BE2C (cell line): ENCODE data around the gene CERK. TPM values are rescaled to one million over a fixed set of nuclear protein-coding genes. Genes with fewer than 3 reads are reported as not detected.
A peak's percentile ranks its signal among the peaks of the same experiment; 100 is the strongest.
"Not testable (repeated sequence)": the region's sequence is repeated elsewhere in the genome, so short reads cannot be mapped to it uniquely, and the experiment has no call there.

Experiments
- DNase-seq: peaks from one replicate; pipeline ENCODE4 v3.0.0-alpha.2; 2020
- H3K27me3 ChIP-seq: fragments of 250-450 bp; sonication (Bioruptor Pico); 2 replicates; pipeline ENCODE4 v1.5.1; 2020; ENCODE audit warnings: mild to moderate bottlenecking
- H3K36me3 ChIP-seq: fragments of 250-450 bp; sonication (Bioruptor Pico); 2 replicates; pipeline ENCODE4 v1.5.1; 2020; ENCODE audit warnings: mild to moderate bottlenecking
- H3K4me1 ChIP-seq: fragments of 250-450 bp; sonication (Bioruptor Pico); 2 replicates; pipeline ENCODE4 v1.5.1; 2020
- H3K4me3 ChIP-seq: 2 replicates; pipeline ENCODE4 v1.5.1; 2011; ENCODE audit warnings: low read depth, low read length
- H3K9me3 ChIP-seq: fragments of 250-450 bp; sonication (Bioruptor Pico); 2 replicates; pipeline ENCODE4 v1.5.1; 2020
- CTCF ChIP-seq: IDR thresholded peaks from 2 replicates; pipeline ENCODE4 v1.5.1; 2012; ENCODE audit warnings: mild to moderate bottlenecking, low read depth, low read length
- polyA plus RNA-seq: library from polyadenylated mRNA; unstranded; fragments of >200 nt; gene quantifications from one replicate; pipeline ENCODE4 v1.2.1, GENCODE V29; 2012; ENCODE audit warnings: low read depth, missing spikeins; ENCODE audit not compliant: insufficient read length, insufficient read depth

The CERK gene
- polyA plus RNA-seq = 82.7 TPM

- Histone ChIP-seq H3K4me1 (peaks cover 20% of the 10 kb centered on the region), H3K4me3 (peak within 1 kb of the TSS; percentile 93), H3K9me3 (no peaks in the 10 kb centered on the region), H3K27me3 (no peaks in the 10 kb centered on the region), H3K36me3 (no peaks in the 10 kb centered on the region)
- no peak for TF ChIP-seq CTCF
- peak; percentile 91 for DNase-seq
Measured at GRCh38 chr22:46737976-46738646, at the start of gene CERK. CERK (minus strand) TSS chr22:46738252; CDS start chr22:46738148, 104 bp downstream.

GRCh38 chr22:46783721-46784120 lies 45.7 kb upstream of the CERK start:
- H3K36me3 ChIP-seq = no peaks in the 10 kb centered on the region
- no peaks in the 10 kb centered on the region for H3K27me3 ChIP-seq
- no peak for DNase-seq

GRCh38 chr22:46782200-46782599 lies 44.1 kb upstream of the CERK start:
- H3K27me3 ChIP-seq, H3K4me1 ChIP-seq, DNase-seq, H3K36me3 ChIP-seq, H3K9me3 ChIP-seq, H3K4me3 ChIP-seq: not testable (repeated sequence)

More at GRCh38 chr22:46783721-46784120, 45.7 kb upstream of the CERK start:
- no peaks in the 10 kb centered on the region for H3K9me3 ChIP-seq
- TF ChIP-seq CTCF = no peak
- H3K4me3 ChIP-seq = no peak overlapping the region
- no peaks in the 10 kb centered on the region for H3K4me1 ChIP-seq

- Histone ChIP-seq H3K4me3 (no peak overlapping the region), H3K9me3 (no peaks in the 10 kb centered on the region), H3K27me3 (no peaks in the 10 kb centered on the region), H3K36me3 (no peaks in the 10 kb centered on the region), H3K4me1 (peaks cover 7% of the 10 kb centered on the region)
- no peak for TF ChIP-seq CTCF
- DNase-seq = no peak
Measured at GRCh38 chr22:46781291-46781690, 43.2 kb upstream of the CERK start.

- no peak overlapping the region for H3K4me3 ChIP-seq
Measured at GRCh38 chr22:46780453-46780852, 42.4 kb upstream of the CERK start.

GRCh38 chr22:46779651-46780050 lies 41.6 kb upstream of the CERK start:
- H3K27me3 ChIP-seq = no peaks in the 10 kb centered on the region
- no peak for DNase-seq
- TF ChIP-seq CTCF = no peak
- H3K4me3 ChIP-seq = no peak overlapping the region
- H3K36me3 ChIP-seq = no peaks in the 10 kb centered on the region
- H3K4me1 ChIP-seq = peaks cover 7% of the 10 kb centered on the region
- no peaks in the 10 kb centered on the region for H3K9me3 ChIP-seq

More at GRCh38 chr22:46780453-46780852, 42.4 kb upstream of the CERK start:
- Histone ChIP-seq H3K27me3 (no peaks in the 10 kb centered on the region), H3K4me1 (peaks cover 7% of the 10 kb centered on the region), H3K9me3 (no peaks in the 10 kb centered on the region), H3K36me3 (no peaks in the 10 kb centered on the region)
- no peak for DNase-seq
- no peak for TF ChIP-seq CTCF
